Fibroblast of mammary gland (primary cell): ENCODE data around the gene C15orf62.

Source experiments
- DNase-seq: peaks from one replicate; pipeline ENCODE4 v3.0.0-alpha.2; 2010; ENCODE audit warnings: low read depth
- H3K4me3 ChIP-seq: 2 replicates; pipeline ENCODE4 v1.5.1; 2011; ENCODE audit warnings: low read depth, mild to moderate bottlenecking, low read length, moderate library complexity; ENCODE audit not compliant: control insufficient read depth
- TF ChIP-seq, protein P1 (sequence below): conservative IDR thresholded peaks from 2 replicates; pipeline ENCODE4 v1.5.1; 2011; ENCODE audit warnings: low read depth, low read length, inconsistent platforms; ENCODE audit not compliant: control insufficient read depth, insufficient read depth

Gene C15orf62

DNA sequence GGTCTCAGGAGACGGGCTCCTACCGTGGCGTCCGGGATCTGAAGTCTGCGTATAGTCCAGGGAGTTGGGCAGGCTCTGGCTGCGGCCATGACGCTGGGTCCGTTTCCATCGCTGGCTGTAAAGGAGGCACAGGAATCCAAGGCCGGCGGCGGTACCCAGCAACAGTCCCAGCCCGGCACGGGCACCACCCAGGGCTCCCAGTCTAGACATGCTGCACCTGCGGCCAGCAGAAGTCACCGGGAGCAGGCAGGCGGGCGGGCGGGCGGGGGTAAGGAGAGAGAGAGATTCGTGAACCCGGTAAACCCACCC lies 15.3 kb upstream of the C15orf62 start:
- peak overlapping the region; percentile 92 for H3K4me3 ChIP-seq
- DNase-seq: peak; percentile 14
- TF ChIP-seq, protein P1, sequence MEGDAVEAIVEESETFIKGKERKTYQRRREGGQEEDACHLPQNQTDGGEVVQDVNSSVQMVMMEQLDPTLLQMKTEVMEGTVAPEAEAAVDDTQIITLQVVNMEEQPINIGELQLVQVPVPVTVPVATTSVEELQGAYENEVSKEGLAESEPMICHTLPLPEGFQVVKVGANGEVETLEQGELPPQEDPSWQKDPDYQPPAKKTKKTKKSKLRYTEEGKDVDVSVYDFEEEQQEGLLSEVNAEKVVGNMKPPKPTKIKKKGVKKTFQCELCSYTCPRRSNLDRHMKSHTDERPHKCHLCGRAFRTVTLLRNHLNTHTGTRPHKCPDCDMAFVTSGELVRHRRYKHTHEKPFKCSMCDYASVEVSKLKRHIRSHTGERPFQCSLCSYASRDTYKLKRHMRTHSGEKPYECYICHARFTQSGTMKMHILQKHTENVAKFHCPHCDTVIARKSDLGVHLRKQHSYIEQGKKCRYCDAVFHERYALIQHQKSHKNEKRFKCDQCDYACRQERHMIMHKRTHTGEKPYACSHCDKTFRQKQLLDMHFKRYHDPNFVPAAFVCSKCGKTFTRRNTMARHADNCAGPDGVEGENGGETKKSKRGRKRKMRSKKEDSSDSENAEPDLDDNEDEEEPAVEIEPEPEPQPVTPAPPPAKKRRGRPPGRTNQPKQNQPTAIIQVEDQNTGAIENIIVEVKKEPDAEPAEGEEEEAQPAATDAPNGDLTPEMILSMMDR: no peak

DNA sequence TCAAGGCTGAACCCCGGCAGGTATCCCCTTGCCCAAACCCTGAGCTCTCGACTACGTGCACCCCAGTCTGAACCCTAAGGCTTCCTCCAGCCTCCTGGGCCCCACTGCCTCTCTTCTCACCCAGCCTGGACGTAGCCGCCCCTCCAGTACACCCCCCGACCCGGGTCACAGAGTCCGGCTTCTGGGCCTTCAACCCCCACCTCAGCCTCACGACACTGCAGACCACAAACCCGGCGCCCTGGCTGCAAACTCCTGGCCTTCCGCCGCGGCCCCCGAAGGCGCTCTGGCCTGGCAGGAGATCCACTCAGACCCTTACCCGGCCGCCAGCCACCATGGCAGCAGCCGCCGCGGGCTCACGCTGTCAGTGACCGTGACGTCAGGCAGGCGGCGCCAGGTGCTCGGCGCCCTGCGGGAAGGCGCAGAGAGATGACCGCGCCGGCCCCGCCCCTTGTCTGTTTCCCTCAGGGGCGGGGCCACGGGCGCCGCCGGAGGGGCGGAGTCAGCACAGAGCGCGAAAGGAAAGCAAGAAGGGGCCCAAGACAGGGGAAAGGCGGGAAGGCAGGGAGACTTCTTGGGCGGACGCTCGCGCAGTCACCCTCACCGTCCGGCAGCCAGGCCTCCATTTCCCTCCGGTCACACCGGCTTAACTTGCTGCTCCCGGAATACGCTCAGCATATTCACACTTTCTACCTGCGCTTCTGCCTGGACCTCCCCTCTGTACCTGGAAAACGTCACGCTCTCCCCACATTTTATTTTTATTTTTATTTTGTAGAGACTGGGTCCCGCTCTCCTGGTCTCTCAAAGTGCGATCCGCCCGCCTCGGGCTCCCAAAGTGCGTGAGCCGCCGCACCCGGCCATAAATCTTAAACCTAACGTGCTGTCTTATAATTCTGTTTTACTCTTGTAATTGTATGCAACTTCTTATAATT lies 14.6 kb upstream of the C15orf62 start, which contains the start of gene RMDN3:
Gene RMDN3, minus strand, starts transcription at position 372 of the 929 bp plus-strand sequence. CDS start 471 bp downstream, outside the sequence.
- TF ChIP-seq, protein P1: no peak
- peak within 1 kb of the TSS; percentile 92 for H3K4me3 ChIP-seq
- DNase-seq: peak; percentile 84

DNA sequence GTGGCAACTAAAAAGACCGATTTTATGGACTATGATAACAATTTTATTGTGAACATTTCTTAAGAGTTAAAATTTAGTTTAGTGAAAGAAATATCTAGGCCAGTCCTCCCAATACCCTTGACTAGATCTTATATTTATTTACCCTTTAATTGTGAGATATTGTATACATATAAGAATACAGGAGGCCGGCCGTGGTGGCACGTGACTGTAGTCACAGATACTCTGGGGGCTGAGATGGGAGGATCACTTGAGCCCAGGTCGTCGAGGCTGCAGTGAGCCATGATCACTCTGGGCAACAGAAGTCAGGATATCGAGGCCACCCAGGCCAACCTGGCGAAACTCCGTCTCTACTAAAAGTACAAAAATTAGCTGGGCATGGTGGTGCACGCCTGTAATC lies 14.0 kb upstream of the C15orf62 start:
- H3K4me3 ChIP-seq: peak overlapping the region; percentile 92
- DNase-seq: no peak
- TF ChIP-seq, protein P1: no peak

DNA sequence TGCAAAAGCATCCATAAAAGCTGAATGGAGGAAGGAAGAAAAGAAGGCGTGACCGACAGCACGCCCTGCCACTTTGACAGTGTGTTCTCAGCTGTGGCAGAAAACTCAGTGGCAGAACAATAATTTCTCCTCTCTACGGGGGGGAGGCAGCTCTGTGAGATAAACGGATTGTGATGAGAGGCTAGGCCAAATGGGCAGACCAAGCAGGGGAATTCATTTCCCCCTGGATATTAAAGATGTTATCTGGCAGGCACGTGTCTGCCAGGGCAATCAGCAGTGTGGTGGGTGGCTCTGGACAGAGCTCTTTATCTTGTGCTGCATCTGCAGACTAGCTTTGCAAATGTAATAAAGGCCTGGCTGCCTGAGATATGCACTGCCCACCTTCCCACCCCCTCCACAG lies 12.8 kb upstream of the C15orf62 start:
- TF ChIP-seq, protein P1: no peak

DNA sequence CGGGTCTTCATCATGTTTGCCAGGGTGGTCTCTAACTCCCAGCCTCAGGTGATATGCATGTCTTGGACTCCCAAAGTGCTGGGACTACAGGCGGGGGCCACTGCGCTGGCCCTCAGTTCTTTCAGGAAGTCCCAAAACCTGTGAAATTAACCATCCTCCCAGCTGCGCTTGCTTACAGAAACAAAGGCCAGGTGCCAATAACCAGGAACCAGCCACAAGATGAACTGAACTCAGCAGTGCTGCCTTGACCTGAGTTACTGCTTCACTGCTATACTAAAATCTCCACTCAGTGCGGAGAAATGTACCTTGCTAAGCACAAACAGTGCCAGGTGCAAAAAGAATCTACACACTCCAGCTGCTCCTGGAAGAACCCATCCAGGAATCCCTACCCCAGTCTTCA lies 9.8 kb upstream of the C15orf62 start:
- no peak for DNase-seq
- TF ChIP-seq, protein P1: no peak

More for the DNA sequence above, 12.8 kb upstream of the C15orf62 start:
- H3K4me3 ChIP-seq: no peak overlapping the region
- no peak for DNase-seq

DNA sequence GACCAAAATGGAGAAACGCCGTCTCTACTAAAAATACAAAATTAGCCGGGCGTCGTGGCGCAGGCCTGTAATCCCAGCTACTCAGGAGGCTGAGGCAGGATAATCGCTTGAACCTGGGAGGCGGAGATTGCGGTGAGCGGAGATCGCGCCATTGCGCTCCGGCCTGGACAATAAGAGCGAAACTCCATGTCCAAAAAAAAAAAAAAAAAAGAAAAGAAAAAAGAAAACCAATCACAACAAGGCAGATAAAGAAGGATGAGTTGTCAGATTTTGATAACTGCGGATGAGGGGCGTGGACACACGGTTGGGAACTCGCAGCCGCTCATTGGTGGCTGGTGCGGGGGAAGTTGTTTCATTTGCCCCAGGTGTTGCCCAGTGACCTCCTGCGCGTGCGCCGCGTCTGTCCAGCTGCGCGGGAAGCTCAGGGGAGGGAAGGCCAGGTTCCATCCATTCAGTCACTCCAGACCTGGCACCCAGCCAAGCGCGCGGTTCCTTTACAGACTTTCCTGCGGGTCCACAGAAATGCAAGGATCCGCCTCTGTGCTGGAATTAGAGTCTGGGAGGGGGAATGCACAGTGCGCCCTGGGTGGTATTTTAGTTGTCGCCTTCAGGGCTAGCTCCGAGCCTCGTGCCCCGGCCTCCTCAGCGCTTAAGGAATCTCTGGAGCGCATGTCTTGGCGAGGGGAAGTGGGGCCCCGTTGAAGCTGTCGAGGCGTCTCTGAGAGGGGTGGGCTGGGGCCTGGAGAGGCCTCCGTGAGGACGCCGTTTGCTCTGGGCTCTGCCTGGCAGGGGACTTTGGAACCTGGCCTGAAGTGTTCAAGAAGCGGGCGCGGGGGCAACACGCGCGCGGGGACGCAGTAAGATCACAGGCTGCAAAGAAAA lies 6.6 kb upstream of the C15orf62 start:
- DNase-seq: peak; percentile 33
- peak overlapping the region; percentile 46 for H3K4me3 ChIP-seq
- TF ChIP-seq, protein P1: no peak

More for the DNA sequence above, 9.8 kb upstream of the C15orf62 start:
- no peak overlapping the region for H3K4me3 ChIP-seq
